ENCODE measurements around the gene SDF2. TPM values are rescaled to one million over a fixed set of nuclear protein-coding genes. Genes with fewer than 3 reads are reported as not detected.

Gene SDF2
- total and polyA plus RNA-seq, 2 experiments from 2014 or later, result 32.5 to 54.6 TPM

DNA sequence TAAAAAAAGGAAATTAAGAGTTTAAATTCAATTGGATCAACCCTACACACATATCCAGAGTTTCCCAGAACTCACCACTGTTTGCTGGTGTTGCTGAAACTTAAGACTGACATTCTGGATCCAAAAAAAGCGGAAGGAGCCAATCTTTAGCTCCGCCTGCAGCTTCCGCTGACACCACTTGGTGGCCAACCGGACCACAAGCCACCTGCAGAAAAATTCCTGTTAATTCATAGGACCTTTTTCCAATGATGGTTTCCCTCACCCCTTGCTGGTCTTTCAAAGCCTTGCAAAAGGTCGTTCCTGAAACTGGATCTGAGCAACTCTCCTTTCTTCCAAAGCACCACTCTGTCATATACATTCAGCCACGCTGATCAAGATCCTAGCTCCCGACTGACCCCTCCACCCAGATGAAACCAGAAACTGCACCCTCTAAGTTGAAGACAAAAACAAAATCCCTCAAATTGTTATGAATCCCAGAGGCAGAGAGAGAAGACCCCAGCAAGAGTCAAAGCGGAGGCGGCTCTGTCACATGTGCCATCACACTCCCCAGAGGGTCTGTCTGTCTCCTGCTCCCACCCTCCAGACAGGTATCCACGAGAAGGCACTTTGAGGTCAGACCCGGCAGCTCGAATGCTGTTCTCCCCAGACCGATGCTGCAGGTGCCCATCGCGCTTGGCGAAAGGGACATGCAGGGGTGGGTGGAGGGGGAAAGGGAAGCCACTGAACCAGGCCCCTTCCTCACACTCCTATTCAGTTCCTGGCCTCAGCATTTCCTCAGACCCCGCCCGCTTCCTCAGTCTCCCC lies 17.5 kb downstream of the SDF2 start:
- Mint-ChIP-seq H3K36me3 (ENCODE audit: low read depth) (peaks cover 71% of the 10 kb centered on the region), H3K4me3 (peak overlapping the region; percentile 91), H3K27me3 (ENCODE audit: insufficient read depth, low read depth, poor library complexity) (peaks cover 9% of the 10 kb centered on the region), H3K9me3 (no peaks in the 10 kb centered on the region), H3K27ac (peak overlapping the region; percentile 90), H3K4me1 (peaks cover 22% of the 10 kb centered on the region)
- H3K4me1 ChIP-seq (ENCODE audit: insufficient read depth), result peaks cover 11% of the 10 kb centered on the region; the same call in 1 of the 2 replicates
- peak overlapping the region; percentile 13 for H3K27ac ChIP-seq (ENCODE audit: low read depth)
- H3K4me3 ChIP-seq, result peak overlapping the region; percentile 94
- TF ChIP-seq POLR2AphosphoS5 (IDR thresholded peaks at IDR 0.05; ENCODE audit: low read depth) (no peak), CREB1 (CRISPR knock-in tag; IDR thresholded peaks at IDR 0.05; ENCODE audit: low read depth) (no peak), JUNB (IDR thresholded peaks at IDR 0.05; ENCODE audit: unreplicated experiment) (no peak)
- TF ChIP-seq, protein P1, sequence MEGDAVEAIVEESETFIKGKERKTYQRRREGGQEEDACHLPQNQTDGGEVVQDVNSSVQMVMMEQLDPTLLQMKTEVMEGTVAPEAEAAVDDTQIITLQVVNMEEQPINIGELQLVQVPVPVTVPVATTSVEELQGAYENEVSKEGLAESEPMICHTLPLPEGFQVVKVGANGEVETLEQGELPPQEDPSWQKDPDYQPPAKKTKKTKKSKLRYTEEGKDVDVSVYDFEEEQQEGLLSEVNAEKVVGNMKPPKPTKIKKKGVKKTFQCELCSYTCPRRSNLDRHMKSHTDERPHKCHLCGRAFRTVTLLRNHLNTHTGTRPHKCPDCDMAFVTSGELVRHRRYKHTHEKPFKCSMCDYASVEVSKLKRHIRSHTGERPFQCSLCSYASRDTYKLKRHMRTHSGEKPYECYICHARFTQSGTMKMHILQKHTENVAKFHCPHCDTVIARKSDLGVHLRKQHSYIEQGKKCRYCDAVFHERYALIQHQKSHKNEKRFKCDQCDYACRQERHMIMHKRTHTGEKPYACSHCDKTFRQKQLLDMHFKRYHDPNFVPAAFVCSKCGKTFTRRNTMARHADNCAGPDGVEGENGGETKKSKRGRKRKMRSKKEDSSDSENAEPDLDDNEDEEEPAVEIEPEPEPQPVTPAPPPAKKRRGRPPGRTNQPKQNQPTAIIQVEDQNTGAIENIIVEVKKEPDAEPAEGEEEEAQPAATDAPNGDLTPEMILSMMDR (conservative IDR thresholded peaks at IDR 0.05; ENCODE audit: low read depth in 2 of 2), result peak; percentile 43 to 54
- TF ChIP-seq, protein P2, sequence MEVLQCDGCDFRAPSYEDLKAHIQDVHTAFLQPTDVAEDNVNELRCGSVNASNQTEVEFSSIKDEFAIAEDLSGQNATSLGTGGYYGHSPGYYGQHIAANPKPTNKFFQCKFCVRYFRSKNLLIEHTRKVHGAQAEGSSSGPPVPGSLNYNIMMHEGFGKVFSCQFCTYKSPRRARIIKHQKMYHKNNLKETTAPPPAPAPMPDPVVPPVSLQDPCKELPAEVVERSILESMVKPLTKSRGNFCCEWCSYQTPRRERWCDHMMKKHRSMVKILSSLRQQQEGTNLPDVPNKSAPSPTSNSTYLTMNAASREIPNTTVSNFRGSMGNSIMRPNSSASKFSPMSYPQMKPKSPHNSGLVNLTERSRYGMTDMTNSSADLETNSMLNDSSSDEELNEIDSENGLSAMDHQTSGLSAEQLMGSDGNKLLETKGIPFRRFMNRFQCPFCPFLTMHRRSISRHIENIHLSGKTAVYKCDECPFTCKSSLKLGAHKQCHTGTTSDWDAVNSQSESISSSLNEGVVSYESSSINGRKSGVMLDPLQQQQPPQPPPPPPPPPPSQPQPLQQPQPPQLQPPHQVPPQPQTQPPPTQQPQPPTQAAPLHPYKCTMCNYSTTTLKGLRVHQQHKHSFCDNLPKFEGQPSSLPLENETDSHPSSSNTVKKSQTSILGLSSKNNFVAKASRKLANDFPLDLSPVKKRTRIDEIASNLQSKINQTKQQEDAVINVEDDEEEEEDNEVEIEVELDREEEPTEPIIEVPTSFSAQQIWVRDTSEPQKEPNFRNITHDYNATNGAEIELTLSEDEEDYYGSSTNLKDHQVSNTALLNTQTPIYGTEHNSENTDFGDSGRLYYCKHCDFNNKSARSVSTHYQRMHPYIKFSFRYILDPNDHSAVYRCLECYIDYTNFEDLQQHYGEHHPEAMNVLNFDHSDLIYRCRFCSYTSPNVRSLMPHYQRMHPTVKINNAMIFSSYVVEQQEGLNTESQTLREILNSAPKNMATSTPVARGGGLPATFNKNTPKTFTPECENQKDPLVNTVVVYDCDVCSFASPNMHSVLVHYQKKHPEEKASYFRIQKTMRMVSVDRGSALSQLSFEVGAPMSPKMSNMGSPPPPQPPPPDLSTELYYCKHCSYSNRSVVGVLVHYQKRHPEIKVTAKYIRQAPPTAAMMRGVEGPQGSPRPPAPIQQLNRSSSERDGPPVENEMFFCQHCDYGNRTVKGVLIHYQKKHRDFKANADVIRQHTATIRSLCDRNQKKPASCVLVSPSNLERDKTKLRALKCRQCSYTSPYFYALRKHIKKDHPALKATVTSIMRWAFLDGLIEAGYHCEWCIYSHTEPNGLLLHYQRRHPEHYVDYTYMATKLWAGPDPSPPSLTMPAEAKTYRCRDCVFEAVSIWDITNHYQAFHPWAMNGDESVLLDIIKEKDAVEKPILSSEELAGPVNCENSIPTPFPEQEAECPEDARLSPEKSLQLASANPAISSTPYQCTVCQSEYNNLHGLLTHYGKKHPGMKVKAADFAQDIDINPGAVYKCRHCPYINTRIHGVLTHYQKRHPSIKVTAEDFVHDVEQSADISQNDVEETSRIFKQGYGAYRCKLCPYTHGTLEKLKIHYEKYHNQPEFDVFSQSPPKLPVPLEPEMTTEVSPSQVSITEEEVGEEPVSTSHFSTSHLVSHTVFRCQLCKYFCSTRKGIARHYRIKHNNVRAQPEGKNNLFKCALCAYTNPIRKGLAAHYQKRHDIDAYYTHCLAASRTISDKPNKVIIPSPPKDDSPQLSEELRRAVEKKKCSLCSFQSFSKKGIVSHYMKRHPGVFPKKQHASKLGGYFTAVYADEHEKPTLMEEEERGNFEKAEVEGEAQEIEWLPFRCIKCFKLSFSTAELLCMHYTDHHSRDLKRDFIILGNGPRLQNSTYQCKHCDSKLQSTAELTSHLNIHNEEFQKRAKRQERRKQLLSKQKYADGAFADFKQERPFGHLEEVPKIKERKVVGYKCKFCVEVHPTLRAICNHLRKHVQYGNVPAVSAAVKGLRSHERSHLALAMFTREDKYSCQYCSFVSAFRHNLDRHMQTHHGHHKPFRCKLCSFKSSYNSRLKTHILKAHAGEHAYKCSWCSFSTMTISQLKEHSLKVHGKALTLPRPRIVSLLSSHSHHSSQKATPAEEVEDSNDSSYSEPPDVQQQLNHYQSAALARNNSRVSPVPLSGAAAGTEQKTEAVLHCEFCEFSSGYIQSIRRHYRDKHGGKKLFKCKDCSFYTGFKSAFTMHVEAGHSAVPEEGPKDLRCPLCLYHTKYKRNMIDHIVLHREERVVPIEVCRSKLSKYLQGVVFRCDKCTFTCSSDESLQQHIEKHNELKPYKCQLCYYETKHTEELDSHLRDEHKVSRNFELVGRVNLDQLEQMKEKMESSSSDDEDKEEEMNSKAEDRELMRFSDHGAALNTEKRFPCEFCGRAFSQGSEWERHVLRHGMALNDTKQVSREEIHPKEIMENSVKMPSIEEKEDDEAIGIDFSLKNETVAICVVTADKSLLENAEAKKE (CRISPR knock-in tag; IDR thresholded peaks at IDR 0.05), result no peak
- H2AFZ ChIP-seq, result peak overlapping the region; percentile 86; the same call in 1 of the 2 replicates
- H4K20me1 ChIP-seq (replicated peaks; ENCODE audit: insufficient read depth), result peaks cover 29% of the 10 kb centered on the region
- ATAC-seq (peak; percentile 13), DNase-seq (ENCODE audit: low spot score) (peak; percentile 79)
- peak overlapping the region; percentile 93 for H3K4me2 ChIP-seq
- peaks cover 39% of the 10 kb centered on the region for H3K36me3 ChIP-seq (ENCODE audit: insufficient read depth)
- peaks cover 19% of the 10 kb centered on the region; the same call in 1 of the 2 replicates for H3F3A ChIP-seq (replicated peaks; ENCODE audit: low read depth)
- H3K79me2 ChIP-seq (replicated peaks; ENCODE audit: insufficient read depth), result peaks cover 35% of the 10 kb centered on the region
- no peaks in the 10 kb centered on the region for H3K27me3 ChIP-seq (ENCODE audit: insufficient read depth)
- H3K9me2 ChIP-seq (ENCODE audit: insufficient read depth), result no peaks in the 10 kb centered on the region

All from GM23338 (cell line).